Amniotic stem cell (primary cell): ENCODE data around the gene LRAT.
A peak's percentile ranks its signal among the peaks of the same experiment; 100 is the strongest.

Source experiments
- DNase-seq: peaks from one replicate; lab custom pipeline; 2025; lab: John Stamatoyannopoulos, UW

LRAT gene

GRCh38 chr4:154778264-154778663 is 34.5 kb downstream of the LRAT start:
- DNase-seq, result no peak

GRCh38 chr4:154779362-154779947 is 35.7 kb downstream of the LRAT start:
- peak; percentile 5 for DNase-seq

- DNase-seq, result no peak
Measured at GRCh38 chr4:154781126-154781982, 37.6 kb downstream of the LRAT start, which contains the start of gene RBM46. RBM46 (plus strand) TSS chr4:154781272; CDS start chr4:154796753, 15,481 bp downstream.

GRCh38 chr4:154781983-154782293 is 38.1 kb downstream of the LRAT start:
- no peak for DNase-seq
